A172 (cell line): Measurements from ENCODE around the gene ASIC4. TPM values are rescaled to one million over a fixed set of nuclear protein-coding genes. Genes with fewer than 3 reads are reported as not detected.

Experiments
- DNase-seq: peaks from one replicate; pipeline ENCODE4 v3.0.0-alpha.2; 2015; ENCODE audit warnings: low spot score
- total RNA-seq: library from RNA; depleted of rRNA; stranded (reverse); fragments of >200 nt; shearing (Covaris generic); gene quantifications from 2 replicates; pipeline ENCODE4 v1.2.3, GENCODE V29; 2014

ASIC4 gene
- total RNA-seq, 1 experiment from 2014 or later = 0.43 TPM

- DNase-seq = no peak
Measured at GRCh38 chr2:219536425-219536824, 22.1 kb downstream of the ASIC4 start.

GRCh38 chr2:219536967-219537366, 22.7 kb downstream of the ASIC4 start:
- no peak for DNase-seq

- DNase-seq = no peak
Measured at GRCh38 chr2:219537657-219538488, 23.6 kb downstream of the ASIC4 start.

GRCh38 chr2:219538504-219538951, 24.2 kb downstream of the ASIC4 start:
- DNase-seq = no peak

GRCh38 chr2:219538956-219539788, 24.9 kb downstream of the ASIC4 start:
- no peak for DNase-seq

- no peak for DNase-seq
Measured at GRCh38 chr2:219539926-219540678, 25.8 kb downstream of the ASIC4 start.

GRCh38 chr2:219540784-219541504, 26.7 kb downstream of the ASIC4 start:
- no peak for DNase-seq

- no peak for DNase-seq
Measured at GRCh38 chr2:219541611-219542180, 27.4 kb downstream of the ASIC4 start.

- DNase-seq = peak; percentile 24
Measured at GRCh38 chr2:219542931-219543595, 28.8 kb downstream of the ASIC4 start.

GRCh38 chr2:219543596-219544358, 29.5 kb downstream of the ASIC4 start, which contains the start of the genes CHPF and TMEM198:
Gene CHPF (minus strand): TSS chr2:219543809. CDS start chr2:219543538, 271 bp downstream.
Gene TMEM198 (plus strand): TSS chr2:219544028. CDS start chr2:219544728, 700 bp downstream.
- peak; percentile 97 for DNase-seq

GRCh38 chr2:219544567-219544966, 30.3 kb downstream of the ASIC4 start:
- no peak for DNase-seq

GRCh38 chr2:219545295-219545942, 31.1 kb downstream of the ASIC4 start:
- no peak for DNase-seq

- no peak for DNase-seq
Measured at GRCh38 chr2:219545943-219546352, 31.7 kb downstream of the ASIC4 start.

- no peak for DNase-seq
Measured at GRCh38 chr2:219547621-219548020, 33.3 kb downstream of the ASIC4 start.

- DNase-seq = no peak
Measured at GRCh38 chr2:219548990-219549389, 34.7 kb downstream of the ASIC4 start.

GRCh38 chr2:219549619-219550018, 35.3 kb downstream of the ASIC4 start:
- DNase-seq = no peak

GRCh38 chr2:219551441-219552381, 37.4 kb downstream of the ASIC4 start:
- peak; percentile 46 for DNase-seq
